Stimulated activated CD4-positive, alpha-beta T cell treated with anti-CD3 and anti-CD28 coated beads, Interleukin-15, amount 100 ng/mL, for 48 hours (primary cell): Measurements from ENCODE around the gene TMEM132D.

Experiments used
- DNase-seq, 2 donors: peaks; one replicate each; pipeline ENCODE4 v3.0.0-alpha.2; 2020; ENCODE audit warnings: low read depth in 2 of 2

The TMEM132D gene

DNA sequence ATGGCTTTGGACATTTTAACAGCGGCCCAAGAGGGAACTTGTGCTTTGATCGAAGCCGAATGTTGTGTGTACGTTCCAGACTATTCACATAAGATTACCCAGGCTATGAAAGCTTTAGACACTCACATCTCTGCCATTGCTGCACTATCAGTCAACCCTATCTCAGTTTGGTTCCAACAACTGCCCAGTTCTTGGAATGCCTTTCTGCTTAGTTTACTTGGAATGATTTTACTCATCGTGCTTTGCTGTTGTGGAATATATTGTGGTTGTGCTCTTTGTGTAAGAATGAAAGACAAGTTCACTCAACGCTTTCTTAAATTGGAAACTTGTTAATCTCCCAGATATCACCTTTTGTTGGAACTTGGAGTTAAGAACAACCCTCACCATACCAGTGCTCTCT, 552.3 kb downstream of the TMEM132D start:
- no peak for DNase-seq

DNA sequence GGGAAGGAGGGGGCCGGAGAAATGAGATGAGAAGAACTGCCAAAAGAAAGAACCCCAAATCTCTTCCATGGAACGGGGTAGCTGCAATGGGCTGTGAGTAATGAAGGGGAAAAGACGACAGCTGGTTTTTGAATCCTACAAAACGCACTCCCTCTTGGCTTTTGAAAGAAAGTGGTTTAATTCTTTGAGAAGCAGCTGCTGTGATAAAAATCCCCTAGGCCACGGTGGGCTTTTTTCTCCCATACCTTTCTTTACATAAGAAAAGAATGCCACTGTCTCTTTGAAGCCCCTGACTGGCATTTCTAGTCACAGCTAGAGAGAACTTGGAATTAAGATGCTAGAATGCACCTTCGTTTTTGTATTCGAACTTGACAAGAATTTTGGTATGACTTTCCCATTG, 564.5 kb downstream of the TMEM132D start:
- DNase-seq, result no peak

DNA sequence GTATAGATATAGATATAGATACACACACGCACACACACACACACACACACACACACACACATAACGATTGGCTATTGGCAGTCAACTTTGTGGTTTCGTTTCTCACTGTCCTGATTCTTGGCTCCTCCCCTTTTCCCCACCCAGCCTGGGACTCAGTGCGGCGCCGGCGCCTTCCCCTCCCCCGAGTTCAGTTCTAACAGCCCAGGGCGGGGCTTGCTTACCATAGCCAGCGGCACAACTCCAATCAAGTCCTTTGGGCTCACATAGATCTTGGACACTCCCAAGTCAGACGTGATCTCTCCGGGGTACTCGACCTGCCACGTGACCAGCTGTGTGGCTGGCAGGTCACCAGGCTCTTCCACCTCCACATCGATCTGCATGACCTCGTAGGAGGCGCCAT, 566.4 kb downstream of the TMEM132D start:
- DNase-seq, result no peak

DNA sequence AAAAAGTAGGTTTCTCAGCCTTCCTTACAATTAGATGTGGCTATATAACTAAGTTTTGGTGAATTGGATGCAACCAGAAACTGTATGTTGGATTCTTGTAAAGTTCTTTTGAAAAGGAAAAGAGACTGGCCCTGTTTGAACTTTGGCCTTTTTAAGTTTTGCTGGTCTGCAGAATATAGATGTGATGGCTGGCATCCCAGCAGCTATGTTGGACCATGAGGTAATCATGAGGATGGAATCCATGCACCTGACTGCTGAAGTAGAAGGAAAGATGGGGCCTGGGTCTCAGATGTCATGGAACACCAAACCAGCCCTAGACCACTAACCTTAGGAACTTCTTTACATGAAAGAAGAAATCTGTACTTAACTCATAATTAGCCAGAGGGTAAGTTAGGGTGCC, 568.1 kb downstream of the TMEM132D start:
- DNase-seq, result no peak

DNA sequence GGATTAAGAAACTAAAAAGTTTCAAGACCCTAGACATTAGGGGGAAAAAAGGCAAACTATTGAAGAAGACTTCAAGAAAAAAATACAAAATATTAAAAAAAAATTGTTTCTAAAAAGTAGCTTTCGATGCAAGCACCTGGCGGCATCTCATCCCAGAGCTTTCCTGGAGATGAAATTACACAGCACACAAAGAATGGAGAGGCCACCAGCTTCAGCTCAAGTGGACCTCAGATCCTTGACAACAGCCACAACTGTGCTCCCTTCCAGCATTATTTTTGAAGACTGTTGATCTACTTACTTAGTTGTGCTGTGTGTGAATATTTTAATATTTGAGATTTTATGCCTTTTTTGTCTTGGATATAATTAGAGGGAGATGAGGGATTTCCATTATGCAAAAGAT, 571.5 kb downstream of the TMEM132D start:
- DNase-seq, result no peak

DNA sequence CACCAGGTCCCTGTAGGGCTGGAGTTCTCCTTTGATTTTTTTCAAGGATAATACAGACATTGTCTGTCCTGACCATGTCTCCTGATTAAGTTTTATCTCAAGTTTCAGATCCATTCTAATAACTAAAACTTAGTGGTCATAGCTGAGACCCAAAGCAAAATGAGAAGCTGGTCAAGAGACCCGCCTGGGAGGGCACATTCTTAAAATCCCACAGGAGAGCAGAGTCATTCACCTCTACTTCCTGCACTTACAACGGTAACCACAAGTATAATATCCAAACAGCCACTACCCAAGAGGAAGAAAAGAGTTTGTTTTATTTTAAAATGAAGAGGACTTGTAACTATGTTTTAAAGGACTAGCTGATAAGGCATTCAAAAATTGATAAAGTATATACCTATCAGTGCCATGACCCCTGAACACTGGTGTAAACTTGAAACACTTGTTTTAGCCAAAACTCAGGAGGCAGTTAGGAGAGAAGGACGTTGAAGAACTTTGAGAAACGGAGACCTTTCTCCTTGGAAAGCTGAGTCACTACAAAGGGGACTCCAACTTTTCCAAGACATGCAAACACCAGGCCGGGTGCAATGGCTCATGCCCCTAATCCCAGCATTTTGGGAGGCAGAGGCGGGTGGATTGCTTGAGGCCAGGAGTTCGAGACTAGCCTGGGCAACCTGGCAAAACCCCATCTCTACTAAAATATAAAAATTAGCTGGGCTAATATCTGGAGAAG, 572.3 kb downstream of the TMEM132D start:
- DNase-seq, result no peak

DNA sequence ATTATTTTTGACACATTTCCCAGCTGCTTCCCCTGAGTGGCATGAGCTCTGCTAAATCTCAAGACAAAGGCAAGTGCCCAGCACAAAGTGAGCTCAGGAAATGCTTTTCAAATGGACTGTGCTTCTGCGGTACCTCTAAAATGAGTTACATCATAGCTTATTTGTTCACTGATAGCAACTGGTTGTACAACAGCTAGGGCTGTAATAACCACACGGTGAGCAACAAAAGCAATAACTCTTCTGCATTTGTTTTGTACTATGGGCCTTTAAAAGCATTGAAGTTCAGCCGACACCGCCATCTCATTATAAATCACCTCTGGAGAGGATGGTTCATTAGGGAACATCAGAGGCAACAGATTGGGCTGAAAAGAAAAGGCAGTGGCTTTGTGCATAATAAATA, 575.6 kb downstream of the TMEM132D start:
- DNase-seq, result no peak

DNA sequence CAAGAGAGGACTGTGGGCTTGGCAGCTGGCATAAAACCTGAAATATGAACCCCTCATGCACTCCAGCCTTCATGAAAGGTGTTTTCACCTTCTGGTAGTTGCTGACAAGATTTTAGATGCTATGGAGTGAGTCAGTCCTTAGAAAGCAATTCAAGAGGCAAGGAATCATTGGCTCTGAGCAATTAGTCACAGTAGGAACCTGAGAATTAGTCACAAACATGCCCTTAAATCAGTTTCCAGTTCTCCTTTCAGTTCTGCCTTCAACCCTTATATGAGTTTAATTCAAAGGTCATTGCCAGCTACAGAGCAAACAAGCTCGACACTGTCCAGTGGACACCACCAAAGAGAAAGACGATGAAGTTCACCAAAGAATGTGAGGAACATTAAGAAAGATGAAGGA, 578.3 kb downstream of the TMEM132D start:
- DNase-seq, result no peak

DNA sequence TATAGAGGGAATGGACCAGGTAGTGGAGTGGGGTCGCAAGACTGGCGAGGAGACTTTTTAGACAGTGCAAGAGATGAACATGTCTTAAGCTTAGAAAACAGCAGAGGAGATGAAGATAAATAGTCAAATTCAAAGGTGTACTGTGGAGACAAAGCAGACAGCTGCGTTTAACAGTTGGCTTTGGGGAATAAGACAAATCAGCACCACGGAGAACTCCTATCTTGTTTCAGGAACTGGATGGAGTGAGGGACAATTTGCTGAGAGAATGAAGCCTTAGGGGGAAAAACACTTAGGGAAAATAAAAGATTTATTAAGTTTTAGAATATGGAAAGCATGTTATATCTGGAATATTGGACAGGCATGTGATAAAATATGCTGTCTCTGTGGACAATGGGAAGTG, 591.8 kb downstream of the TMEM132D start:
- DNase-seq, result no peak

DNA sequence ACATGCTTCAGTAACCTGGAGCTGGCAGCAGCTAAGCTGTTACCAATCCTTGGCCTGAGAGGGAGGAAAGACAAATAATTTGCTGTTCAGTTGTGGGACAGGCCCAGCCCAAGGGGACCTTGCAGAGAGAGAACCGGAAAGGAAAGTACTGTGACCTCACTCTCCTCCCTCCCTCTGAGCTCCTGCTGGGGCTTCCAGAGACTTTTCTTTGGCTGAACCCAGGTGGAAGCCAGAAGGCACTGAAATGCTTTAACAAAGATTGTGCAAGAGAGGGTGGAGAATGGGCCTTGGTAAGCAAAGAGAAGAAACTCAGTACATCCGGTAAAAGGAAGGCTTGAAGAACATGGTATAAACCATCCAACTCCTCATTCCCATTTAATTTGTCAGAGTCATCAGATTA, 593.5 kb downstream of the TMEM132D start:
- no peak for DNase-seq

DNA sequence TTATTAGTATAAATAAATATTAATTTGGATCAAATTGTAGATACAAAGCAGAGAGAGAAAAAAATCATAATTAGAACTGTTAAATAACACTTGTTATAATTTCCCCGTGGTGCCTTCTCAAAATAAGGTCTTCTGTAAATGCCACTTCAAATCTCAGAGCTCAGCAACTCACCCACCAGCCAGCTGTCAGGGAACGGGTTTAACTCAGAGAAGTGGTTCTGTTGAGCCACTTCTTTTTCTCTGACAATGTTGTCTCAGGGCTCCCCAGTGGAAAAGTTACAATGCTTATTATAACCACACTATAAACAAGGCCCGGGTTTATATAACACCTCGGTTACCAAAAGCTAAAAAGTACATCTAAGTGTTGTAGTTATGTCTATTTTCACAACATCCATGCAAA, 598.0 kb downstream of the TMEM132D start:
- DNase-seq, result no peak

DNA sequence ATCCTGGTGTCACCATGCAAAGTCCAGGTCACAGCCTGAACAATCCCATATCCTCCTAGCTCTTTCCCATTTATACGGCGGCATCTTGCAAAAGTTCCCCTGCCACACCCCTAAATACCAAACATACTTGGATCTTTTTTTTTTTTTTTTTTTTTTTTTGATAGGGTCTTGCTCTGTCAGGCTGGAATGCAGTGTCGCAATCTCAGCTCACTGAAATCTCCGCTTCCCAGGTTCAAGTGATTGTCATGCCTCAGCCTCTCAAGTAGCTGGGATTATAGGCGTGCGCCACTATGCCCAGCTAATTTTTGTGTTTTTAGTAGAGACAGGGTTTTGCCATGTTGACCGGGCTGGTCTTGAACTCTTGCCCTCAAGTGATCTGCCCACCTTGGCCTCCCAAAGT, 599.3 kb downstream of the TMEM132D start:
- DNase-seq, result no peak

DNA sequence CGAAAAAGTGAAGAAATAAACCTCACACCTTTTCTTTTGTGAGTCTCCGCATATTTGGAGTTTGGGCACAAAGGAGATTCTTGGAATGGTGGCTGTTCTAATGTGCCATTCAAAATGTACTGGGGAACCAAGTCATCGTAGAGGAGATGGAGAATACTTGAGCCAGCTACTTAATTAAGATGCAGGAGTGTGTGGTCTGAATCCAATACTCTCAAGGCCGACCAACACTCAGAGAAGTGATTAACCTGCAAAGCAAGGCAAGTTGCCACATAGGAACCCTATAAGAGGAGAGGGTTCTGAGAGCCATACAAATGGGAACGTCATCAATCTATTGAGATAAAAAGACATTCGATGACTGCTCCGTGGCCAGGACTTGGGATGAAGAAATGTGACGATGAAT, 603.8 kb downstream of the TMEM132D start:
- DNase-seq, result no peak

DNA sequence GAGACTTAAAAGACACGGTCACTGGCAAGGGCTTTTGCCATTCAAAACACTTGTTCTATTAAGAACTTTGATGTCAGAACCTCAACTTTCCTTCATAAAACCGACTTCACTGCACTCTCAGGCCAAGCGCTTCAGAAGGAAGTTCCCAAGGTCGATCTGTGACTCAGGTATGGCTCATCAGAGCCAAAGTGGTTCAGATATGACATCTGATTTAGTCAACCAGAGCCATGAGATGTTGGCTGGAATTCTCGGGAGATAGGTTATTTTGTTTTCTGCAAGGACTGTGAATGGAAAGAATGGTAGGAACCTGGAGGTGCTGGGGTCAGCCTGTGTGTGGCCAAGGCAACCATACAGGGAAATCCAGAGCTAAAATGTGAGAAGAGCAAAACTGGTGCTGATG, 604.9 kb downstream of the TMEM132D start:
- DNase-seq, result no peak

DNA sequence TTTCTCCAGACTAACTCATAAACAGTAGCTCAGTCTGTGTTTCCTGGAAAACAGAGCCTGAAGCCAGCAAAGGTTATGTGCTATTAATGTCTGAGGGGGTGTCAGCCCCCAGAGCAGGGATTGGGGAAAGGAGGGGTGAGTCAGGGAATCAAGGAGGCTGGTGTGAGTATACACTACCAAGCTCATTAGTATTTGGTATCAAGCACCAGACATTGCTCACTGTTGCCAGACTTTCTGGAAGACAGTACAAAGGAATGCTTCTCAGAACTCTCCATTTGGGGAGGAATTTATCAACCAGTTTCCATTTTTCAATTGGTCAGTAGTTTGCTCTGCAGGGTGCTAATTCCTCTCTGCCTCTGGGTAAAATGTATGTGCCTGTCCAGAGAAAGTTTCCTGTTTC, 607.2 kb downstream of the TMEM132D start:
- DNase-seq, result no peak

DNA sequence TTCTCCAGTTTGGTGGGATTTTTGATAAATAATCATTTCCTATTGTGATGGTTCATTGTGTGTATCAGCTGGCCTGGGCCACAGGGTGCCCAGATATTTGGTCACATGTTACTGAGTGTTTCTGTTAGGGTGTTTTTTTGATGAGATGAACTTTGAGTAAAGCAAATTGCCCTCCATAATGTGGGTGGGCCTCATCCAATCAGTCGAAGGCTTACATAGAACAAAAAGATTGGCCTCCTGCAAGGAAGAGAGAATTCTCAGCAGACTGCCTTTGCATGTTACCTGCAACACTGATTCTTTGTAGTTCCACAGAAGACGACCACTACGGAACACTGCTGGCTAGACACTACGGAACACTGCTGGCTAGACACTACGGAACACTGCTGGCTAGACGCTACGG, 609.0 kb downstream of the TMEM132D start:
- DNase-seq, result no peak

DNA sequence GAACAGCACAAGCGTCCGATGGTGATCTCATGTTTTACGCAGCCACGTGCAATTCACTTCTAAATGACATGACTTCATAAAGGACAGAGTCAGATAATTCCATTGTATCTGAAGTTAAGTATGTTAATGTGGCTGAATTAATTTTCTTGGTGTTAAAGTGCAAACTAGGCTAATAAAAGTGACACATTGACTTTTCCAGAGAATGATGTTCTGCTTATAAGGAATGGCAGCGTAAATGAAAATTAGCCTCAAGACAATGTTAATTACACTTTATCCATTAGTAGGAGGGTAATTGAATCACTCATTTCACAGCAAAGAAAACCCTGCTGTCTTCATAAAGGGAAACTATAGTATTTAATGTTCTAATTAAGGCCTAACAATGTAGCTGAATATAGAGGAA, 624.1 kb downstream of the TMEM132D start:
- DNase-seq, result no peak

DNA sequence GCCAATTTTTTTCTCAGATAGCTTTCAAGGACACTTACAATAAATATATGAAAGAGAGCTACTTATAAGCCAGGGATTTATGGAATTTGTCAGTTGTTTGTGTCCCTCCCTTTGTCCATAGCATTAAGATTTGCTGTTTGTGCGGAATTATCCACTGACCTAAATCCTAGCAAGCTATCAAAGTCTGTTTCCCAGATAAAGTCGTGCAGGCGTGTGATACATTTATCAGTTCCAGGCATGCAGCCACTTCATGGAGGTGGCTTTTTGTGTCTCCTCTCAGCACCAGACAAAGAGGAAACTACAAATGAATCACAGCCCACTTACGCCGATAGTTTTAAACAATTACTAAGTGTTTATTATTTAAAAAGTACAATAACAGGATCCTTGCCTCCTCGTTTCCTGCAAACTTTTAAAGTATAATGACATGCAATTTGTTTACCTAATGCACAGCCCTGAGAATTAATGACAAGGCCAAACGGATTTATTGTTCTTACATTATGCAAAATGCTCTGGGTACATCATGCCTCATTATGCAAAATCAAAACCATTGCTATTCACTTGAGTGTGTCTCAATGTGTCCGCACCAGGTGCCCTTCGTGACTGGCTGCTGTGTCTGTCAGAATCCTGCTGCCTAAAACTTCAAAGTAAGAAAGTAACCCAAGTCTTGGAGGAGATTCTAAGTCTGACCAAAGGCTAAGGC, 627.3 kb downstream of the TMEM132D start:
- no peak for DNase-seq

DNA sequence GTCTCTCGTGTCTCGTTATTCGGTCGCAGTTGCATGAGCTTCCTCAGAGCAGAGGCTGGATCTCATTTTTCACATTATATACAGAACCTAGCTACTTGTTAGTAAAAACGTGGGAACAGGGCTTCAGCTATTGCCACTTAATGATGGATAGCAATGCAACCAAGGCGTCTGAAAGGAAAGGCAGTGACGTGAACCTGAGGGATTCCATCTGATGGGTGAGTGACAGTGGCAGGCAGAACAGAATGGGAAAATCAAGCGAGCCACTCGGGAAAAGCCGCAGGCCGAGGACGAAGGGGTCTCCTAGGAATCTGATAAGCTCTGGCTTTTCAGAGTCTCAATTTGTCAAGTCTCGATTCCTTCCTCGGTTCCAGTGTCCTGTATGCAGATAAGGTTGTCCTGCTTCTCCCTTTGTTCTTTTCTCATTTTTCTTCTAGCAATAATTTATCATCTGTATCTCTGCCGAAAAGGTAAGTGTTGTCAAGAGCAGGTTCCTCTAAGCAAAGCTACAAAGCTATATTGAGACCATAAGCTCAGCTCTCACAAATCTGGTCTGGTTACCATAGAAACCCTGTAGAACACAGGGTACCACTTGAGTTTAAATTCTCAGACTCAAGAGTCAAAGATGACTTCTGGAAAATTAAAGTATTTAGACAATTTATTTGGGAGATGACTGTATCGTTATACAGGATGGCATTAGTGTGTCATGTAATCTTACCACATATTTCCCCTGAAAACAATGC, 633.9 kb downstream of the TMEM132D start:
- DNase-seq, result no peak

DNA sequence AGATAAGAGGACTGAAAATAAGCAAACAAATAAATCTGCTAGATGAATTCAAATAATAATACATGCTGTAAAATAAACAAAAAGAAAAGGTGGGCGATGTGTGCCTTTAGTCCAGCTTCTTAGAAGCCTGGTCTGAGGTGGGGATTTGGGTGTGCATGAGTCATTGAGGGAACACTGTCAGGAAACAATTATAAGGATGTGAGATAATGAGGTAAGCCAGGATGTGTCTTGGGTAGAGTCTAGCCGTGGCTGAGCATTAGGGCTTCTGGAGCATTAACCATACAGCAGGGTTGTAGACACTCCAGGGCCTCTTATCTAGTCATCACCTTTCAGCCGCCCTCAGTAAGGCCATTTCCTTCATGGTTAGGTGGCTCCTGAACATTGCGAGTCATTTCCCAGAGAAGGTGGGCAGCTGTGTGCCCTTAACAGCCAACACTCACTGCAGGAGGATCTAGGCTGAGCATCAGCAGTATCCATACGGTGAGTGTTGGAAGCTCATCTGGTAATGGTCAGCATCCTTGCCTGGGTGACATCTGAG, 645.0 kb downstream of the TMEM132D start:
- DNase-seq, result no peak

DNA sequence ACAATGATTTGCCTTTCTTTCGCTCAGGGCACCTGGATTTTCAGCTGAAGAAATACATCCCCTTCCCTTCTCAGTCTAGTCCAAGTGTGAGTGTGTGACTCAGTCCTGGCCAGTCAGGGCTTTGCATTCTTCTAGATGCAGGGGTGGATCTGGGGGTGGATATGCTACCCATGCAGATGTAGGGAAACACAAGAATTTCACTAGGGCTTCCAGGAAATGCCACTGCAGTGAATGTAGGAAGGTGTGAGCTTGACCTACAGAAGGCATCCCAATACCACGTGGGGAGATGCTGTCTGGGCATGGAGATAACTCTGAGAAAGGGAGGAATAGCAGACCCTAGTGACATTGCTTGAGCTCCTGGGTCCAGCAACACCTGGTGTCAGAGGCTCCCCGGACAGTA, 646.3 kb downstream of the TMEM132D start:
- no peak for DNase-seq

DNA sequence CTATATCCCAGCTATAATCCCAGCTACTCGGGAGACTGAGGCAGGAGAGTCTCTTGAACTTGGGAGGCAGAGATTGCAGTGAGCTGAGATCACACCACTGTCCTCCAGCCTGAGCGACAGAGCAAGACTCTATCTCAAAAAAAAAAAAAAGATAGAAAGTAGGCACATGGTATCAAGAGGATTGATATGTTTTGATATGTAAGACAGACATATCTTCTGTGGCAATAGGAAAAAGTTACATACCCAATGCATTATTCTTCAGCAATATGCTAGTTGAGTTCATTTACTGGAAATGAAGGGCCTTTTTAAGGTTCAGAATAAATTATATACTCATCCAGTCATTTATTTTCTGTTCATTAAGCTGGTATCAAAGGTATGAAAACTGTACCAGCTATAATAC, 657.2 kb downstream of the TMEM132D start:
- DNase-seq, result no peak

DNA sequence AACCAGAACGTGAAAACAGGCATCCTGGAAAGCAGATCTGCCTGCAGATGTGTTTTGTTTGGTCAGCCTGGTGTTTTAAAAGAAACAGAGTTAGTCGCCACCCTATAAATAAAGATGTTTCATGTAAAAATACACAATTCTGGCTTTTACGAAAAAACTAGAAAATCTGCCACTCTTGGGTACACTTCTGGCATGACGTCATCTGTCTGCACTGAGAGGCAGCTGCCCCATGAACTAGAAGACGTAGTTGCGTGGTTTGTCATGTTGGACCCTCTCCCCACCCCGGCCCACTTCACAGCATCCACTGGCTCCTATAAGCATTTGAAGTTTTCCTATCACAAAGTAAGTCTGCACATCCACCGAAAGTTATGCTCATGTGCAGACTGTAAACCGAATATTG, 658.1 kb downstream of the TMEM132D start:
- DNase-seq, result no peak
